DND-41 (cell line): ENCODE measurements around the gene OCA2.

Source experiments
- CTCF ChIP-seq: IDR thresholded peaks from 2 replicates; pipeline ENCODE4 v1.5.1; 2012; ENCODE audit warnings: borderline replicate concordance, low read length, moderate library complexity, mild to moderate bottlenecking; ENCODE audit not compliant: poor library complexity, severe bottlenecking; ENCODE audit errors: extremely low read depth
- EZH2 ChIP-seq: IDR thresholded peaks from 3 replicates; pipeline ENCODE4 v1.6.1; 2012; ENCODE audit warnings: borderline replicate concordance, low read depth, mild to moderate bottlenecking, moderate library complexity, low read length, inconsistent platforms; ENCODE audit not compliant: severe bottlenecking

GRCh38 chr15:27820232-27820631 is 278.9 kb downstream of the OCA2 start:
- TF ChIP-seq CTCF (no peak), EZH2 (no peak)
